Left kidney (tissue), 2 donors: ENCODE measurements around the gene PTGDR. TPM values are rescaled to one million over a fixed set of nuclear protein-coding genes. Genes with fewer than 3 reads are reported as not detected.

Experiments used
- DNase-seq: peaks from one replicate; pipeline ENCODE4 v3.0.0-alpha.2; 2013
- polyA plus RNA-seq: library from polyadenylated mRNA; unstranded; fragments of 120-200 nt; gene quantifications from one replicate; pipeline ENCODE4 v1.2.1, GENCODE V29; 2013; ENCODE audit not compliant: insufficient read length

Gene PTGDR
- polyA plus RNA-seq, 1 donor: 0.76 TPM

GRCh38 chr14:52263190-52263589 lies 4.3 kb upstream of the PTGDR start:
- no peak for DNase-seq

GRCh38 chr14:52265253-52265652 lies 2.2 kb upstream of the PTGDR start:
- DNase-seq: no peak

- DNase-seq: no peak
Observed at GRCh38 chr14:52266179-52266578, 1.3 kb upstream of the PTGDR start.

GRCh38 chr14:52266782-52267181 lies 716 bp upstream of the PTGDR start:
- no peak for DNase-seq

GRCh38 chr14:52268279-52269061 lies 972 bp downstream of the PTGDR start:
- peak; percentile 17 for DNase-seq

- DNase-seq: no peak
Observed at GRCh38 chr14:52269100-52269499, 1.6 kb downstream of the PTGDR start.

- no peak for DNase-seq
Observed at GRCh38 chr14:52269982-52270381, 2.5 kb downstream of the PTGDR start.

GRCh38 chr14:52271538-52271937 lies 4.0 kb downstream of the PTGDR start:
- no peak for DNase-seq

GRCh38 chr14:52272375-52272774 lies 4.9 kb downstream of the PTGDR start:
- no peak for DNase-seq

- DNase-seq: no peak
Observed at GRCh38 chr14:52275372-52275771, 7.9 kb downstream of the PTGDR start.

GRCh38 chr14:52277552-52277951 lies 10.1 kb downstream of the PTGDR start:
- DNase-seq: no peak

- no peak for DNase-seq
Observed at GRCh38 chr14:52279408-52279807, 11.9 kb downstream of the PTGDR start.

GRCh38 chr14:52283099-52283498 lies 15.6 kb downstream of the PTGDR start:
- DNase-seq: no peak

GRCh38 chr14:52286661-52287649 lies 19.5 kb downstream of the PTGDR start:
- no peak for DNase-seq

GRCh38 chr14:52296378-52296777 lies 28.9 kb downstream of the PTGDR start:
- DNase-seq: no peak

GRCh38 chr14:52298795-52299194 lies 31.3 kb downstream of the PTGDR start:
- no peak for DNase-seq

- DNase-seq: peak; percentile 58
Observed at GRCh38 chr14:52299692-52300278, 32.3 kb downstream of the PTGDR start.

GRCh38 chr14:52303236-52303635 lies 35.7 kb downstream of the PTGDR start:
- no peak for DNase-seq

- no peak for DNase-seq
Observed at GRCh38 chr14:52304248-52304904, 36.9 kb downstream of the PTGDR start.

GRCh38 chr14:52305014-52305413 lies 37.5 kb downstream of the PTGDR start:
- DNase-seq: no peak

GRCh38 chr14:52307376-52307775 lies 39.9 kb downstream of the PTGDR start:
- no peak for DNase-seq

GRCh38 chr14:52307905-52308304 lies 40.4 kb downstream of the PTGDR start:
- no peak for DNase-seq
